Measurements from ENCODE around the gene WWC2.

DNA sequence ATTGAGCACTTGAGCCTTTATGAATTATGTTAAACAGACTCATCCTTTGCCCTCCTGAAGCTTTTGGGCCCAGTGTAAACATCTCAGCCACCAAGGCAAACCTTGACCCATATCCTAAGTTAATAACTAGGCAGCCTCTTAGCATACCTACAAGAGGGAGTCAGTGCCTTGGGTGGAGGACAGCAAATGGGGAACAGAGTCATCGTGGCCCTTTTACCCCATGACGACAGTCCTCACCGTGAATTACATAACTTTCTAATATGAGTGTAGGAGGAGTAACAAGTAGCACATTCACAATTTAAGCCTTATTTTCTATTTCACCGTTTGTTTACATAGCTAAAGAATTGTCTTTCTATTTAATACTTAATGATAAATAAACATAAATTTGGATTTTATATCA is 204.2 kb downstream of the WWC2 start:
- no peak for TF ChIP-seq POLR2A (IDR thresholded peaks at IDR 0.05)
- TF ChIP-seq CTCF (IDR thresholded peaks at IDR 0.05), result no peak

Data from Peyer's patch (tissue), 4 donors.